ENCODE measurements around the gene THPO.

Gene THPO

GRCh38 chr3:184386047-184386806, 8.2 kb upstream of the THPO start:
- H3K4me3 ChIP-seq (ENCODE audit: low read depth in 1 of 2, low read length in 2 of 2): no peak overlapping the region
- H3K9ac ChIP-seq (ENCODE audit: low read depth in 1 of 2, low read length in 2 of 2): no peak overlapping the region
- H3K4me1 ChIP-seq (ENCODE audit: control insufficient read depth in 1 of 2, insufficient read depth in 2 of 2, low read length in 2 of 2): peaks cover 4 to 7% of the 10 kb centered on the region in 2 donors
- H3K27me3 ChIP-seq (ENCODE audit: control insufficient read depth in 1 of 2, insufficient read depth in 2 of 2, low read length in 2 of 2): peaks cover 17 to 22% of the 10 kb centered on the region in 2 donors
- H3K27ac ChIP-seq (ENCODE audit: low read depth, low read length): no peak overlapping the region
- H3K9me3 ChIP-seq (ENCODE audit: control insufficient read depth in 1 of 2, low read length in 2 of 2): no peaks in the 10 kb centered on the region
- H3K36me3 ChIP-seq (ENCODE audit: control insufficient read depth in 1 of 2, insufficient read depth in 2 of 2, low read length in 2 of 2): no peaks in the 10 kb centered on the region

DNA sequence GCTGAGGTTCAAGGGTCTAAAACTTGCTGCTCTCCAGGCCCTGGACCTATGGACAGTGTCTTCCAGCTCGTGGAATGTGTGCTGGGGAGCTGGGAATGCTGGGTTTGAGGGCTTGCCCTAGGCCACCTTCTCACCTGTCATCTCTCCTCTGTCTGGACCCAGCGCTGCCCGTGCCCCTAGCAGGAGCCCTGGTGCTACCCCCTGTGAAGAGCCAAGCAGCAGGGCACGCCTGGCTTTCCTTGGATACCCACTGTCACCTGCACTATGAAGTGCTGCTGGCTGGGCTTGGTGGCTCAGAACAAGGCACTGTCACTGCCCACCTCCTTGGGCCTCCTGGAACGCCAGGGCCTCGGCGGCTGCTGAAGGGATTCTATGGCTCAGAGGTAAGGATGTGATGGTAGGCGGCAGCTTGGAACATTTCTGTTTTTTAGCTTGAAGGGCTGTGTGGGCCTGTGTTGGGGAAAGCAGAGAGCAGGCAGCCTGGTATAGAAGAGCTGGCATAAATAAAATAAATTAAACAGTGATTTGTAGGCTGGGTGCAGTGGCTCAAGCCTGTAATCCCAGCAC, 6.9 kb upstream of the THPO start:
- H3K9me3 ChIP-seq (ENCODE audit: control insufficient read depth in 1 of 2, low read length in 2 of 2): no peaks in the 10 kb centered on the region
- no peaks in the 10 kb centered on the region for H3K36me3 ChIP-seq (ENCODE audit: control insufficient read depth in 1 of 2, insufficient read depth in 2 of 2, low read length in 2 of 2)
- peaks cover 11 to 13% of the 10 kb centered on the region in 2 donors for H3K4me1 ChIP-seq (ENCODE audit: control insufficient read depth in 1 of 2, insufficient read depth in 2 of 2, low read length in 2 of 2)
- H3K27me3 ChIP-seq (ENCODE audit: control insufficient read depth in 1 of 2, insufficient read depth in 2 of 2, low read length in 2 of 2): peaks cover 25 to 30% of the 10 kb centered on the region in 2 donors
- H3K4me3 ChIP-seq (ENCODE audit: low read depth in 1 of 2, low read length in 2 of 2): no peak overlapping the region
- H3K9ac ChIP-seq (ENCODE audit: low read depth in 1 of 2, low read length in 2 of 2): no peak overlapping the region
- no peak overlapping the region for H3K27ac ChIP-seq (ENCODE audit: low read depth, low read length)

- peaks cover 27 to 30% of the 10 kb centered on the region in 2 donors for H3K27me3 ChIP-seq (ENCODE audit: control insufficient read depth in 1 of 2, insufficient read depth in 2 of 2, low read length in 2 of 2)
- peaks cover 11 to 13% of the 10 kb centered on the region in 2 donors for H3K4me1 ChIP-seq (ENCODE audit: control insufficient read depth in 1 of 2, insufficient read depth in 2 of 2, low read length in 2 of 2)
- H3K36me3 ChIP-seq (ENCODE audit: control insufficient read depth in 1 of 2, insufficient read depth in 2 of 2, low read length in 2 of 2): no peaks in the 10 kb centered on the region
- H3K9me3 ChIP-seq (ENCODE audit: control insufficient read depth in 1 of 2, low read length in 2 of 2): no peaks in the 10 kb centered on the region
- no peak overlapping the region for H3K4me3 ChIP-seq (ENCODE audit: low read depth in 1 of 2, low read length in 2 of 2)
- H3K27ac ChIP-seq (ENCODE audit: low read depth, low read length): no peak overlapping the region
- no peak overlapping the region for H3K9ac ChIP-seq (ENCODE audit: low read depth in 1 of 2, low read length in 2 of 2)
Measured at GRCh38 chr3:184384342-184384741, 6.3 kb upstream of the THPO start.

GRCh38 chr3:184383033-184383740, 5.2 kb upstream of the THPO start:
- H3K9me3 ChIP-seq (ENCODE audit: control insufficient read depth in 1 of 2, low read length in 2 of 2): no peaks in the 10 kb centered on the region
- no peak overlapping the region for H3K4me3 ChIP-seq (ENCODE audit: low read depth in 1 of 2, low read length in 2 of 2)
- H3K27ac ChIP-seq (ENCODE audit: low read depth, low read length): no peak overlapping the region
- H3K4me1 ChIP-seq (ENCODE audit: control insufficient read depth in 1 of 2, insufficient read depth in 2 of 2, low read length in 2 of 2): peaks cover 11 to 19% of the 10 kb centered on the region in 2 donors
- peaks cover 38 to 39% of the 10 kb centered on the region in 2 donors for H3K27me3 ChIP-seq (ENCODE audit: control insufficient read depth in 1 of 2, insufficient read depth in 2 of 2, low read length in 2 of 2)
- no peaks in the 10 kb centered on the region for H3K36me3 ChIP-seq (ENCODE audit: control insufficient read depth in 1 of 2, insufficient read depth in 2 of 2, low read length in 2 of 2)
- no peak overlapping the region for H3K9ac ChIP-seq (ENCODE audit: low read depth in 1 of 2, low read length in 2 of 2)

- Histone ChIP-seq H3K4me1 (ENCODE audit: control insufficient read depth in 1 of 2, insufficient read depth in 2 of 2, low read length in 2 of 2) (peaks cover 18 to 24% of the 10 kb centered on the region in 2 donors), H3K27me3 (ENCODE audit: control insufficient read depth in 1 of 2, insufficient read depth in 2 of 2, low read length in 2 of 2) (peaks cover 41 to 43% of the 10 kb centered on the region in 2 donors), H3K9ac (ENCODE audit: low read depth in 1 of 2, low read length in 2 of 2) (no peak overlapping the region), H3K36me3 (ENCODE audit: control insufficient read depth in 1 of 2, insufficient read depth in 2 of 2, low read length in 2 of 2) (no peaks in the 10 kb centered on the region), H3K9me3 (ENCODE audit: control insufficient read depth in 1 of 2, low read length in 2 of 2) (no peaks in the 10 kb centered on the region), H3K27ac (ENCODE audit: low read depth, low read length) (no peak overlapping the region), H3K4me3 (ENCODE audit: low read depth in 1 of 2, low read length in 2 of 2) (no peak overlapping the region)
Measured at GRCh38 chr3:184382326-184383032, 4.5 kb upstream of the THPO start.

GRCh38 chr3:184381261-184382224, 3.5 kb upstream of the THPO start:
- no peak overlapping the region for H3K27ac ChIP-seq (ENCODE audit: low read depth, low read length)

DNA sequence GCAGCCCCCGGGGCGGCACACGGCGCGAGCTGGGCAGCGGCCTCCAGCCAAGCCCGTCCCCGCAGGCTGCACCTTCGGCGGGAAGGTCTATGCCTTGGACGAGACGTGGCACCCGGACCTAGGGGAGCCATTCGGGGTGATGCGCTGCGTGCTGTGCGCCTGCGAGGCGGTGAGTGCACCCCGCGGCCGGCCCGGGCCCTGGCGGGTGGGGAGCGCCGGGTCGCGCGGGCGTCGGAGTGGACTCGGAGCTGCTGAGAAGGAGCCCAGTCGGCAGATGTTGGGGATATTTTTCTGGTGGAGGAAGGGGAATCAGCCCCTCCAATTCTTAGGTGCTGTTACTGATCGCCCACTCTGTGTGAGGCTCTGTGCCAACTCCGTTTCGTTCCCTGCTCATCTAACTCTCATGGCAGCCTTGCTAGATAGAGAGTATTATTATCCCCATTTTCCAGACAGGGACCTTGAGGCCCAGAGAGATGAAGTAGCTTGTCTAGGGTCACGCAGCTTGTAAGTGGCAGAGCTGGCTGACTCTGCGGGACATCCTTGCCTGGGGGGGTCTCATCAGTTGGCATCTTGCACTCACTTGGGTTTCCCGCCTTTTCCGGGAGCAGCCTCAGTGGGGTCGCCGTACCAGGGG, 2.7 kb upstream of the THPO start:
- Histone ChIP-seq H3K27me3 (ENCODE audit: control insufficient read depth in 1 of 2, insufficient read depth in 2 of 2, low read length in 2 of 2) (peaks cover 52 to 53% of the 10 kb centered on the region in 2 donors), H3K9me3 (ENCODE audit: control insufficient read depth in 1 of 2, low read length in 2 of 2) (no peaks in the 10 kb centered on the region), H3K4me3 (ENCODE audit: low read depth in 1 of 2, low read length in 2 of 2) (peak overlapping the region; percentile 29 to 53), H3K9ac (ENCODE audit: low read depth in 1 of 2, low read length in 2 of 2) (no peak overlapping the region), H3K36me3 (ENCODE audit: control insufficient read depth in 1 of 2, insufficient read depth in 2 of 2, low read length in 2 of 2) (no peaks in the 10 kb centered on the region), H3K4me1 (ENCODE audit: control insufficient read depth in 1 of 2, insufficient read depth in 2 of 2, low read length in 2 of 2) (peaks cover 21 to 24% of the 10 kb centered on the region in 2 donors), H3K27ac (ENCODE audit: low read depth, low read length) (no peak overlapping the region)

More at GRCh38 chr3:184381261-184382224, 3.5 kb upstream of the THPO start:
- Histone ChIP-seq H3K9me3 (ENCODE audit: control insufficient read depth in 1 of 2, low read length in 2 of 2) (no peaks in the 10 kb centered on the region), H3K36me3 (ENCODE audit: control insufficient read depth in 1 of 2, insufficient read depth in 2 of 2, low read length in 2 of 2) (no peaks in the 10 kb centered on the region), H3K9ac (ENCODE audit: low read depth in 1 of 2, low read length in 2 of 2) (no peak overlapping the region), H3K4me1 (ENCODE audit: control insufficient read depth in 1 of 2, insufficient read depth in 2 of 2, low read length in 2 of 2) (peaks cover 21 to 24% of the 10 kb centered on the region in 2 donors), H3K27me3 (ENCODE audit: control insufficient read depth in 1 of 2, insufficient read depth in 2 of 2, low read length in 2 of 2) (peaks cover 46 to 48% of the 10 kb centered on the region in 2 donors), H3K4me3 (ENCODE audit: low read depth in 1 of 2, low read length in 2 of 2) (peak overlapping the region; percentile 29 to 53)

GRCh38 chr3:184380185-184380626, 2.2 kb upstream of the THPO start:
- Histone ChIP-seq H3K27ac (ENCODE audit: low read depth, low read length) (no peak overlapping the region), H3K4me3 (ENCODE audit: low read depth in 1 of 2, low read length in 2 of 2) (peak overlapping the region in 1 of 2 donors; percentile 53), H3K27me3 (ENCODE audit: control insufficient read depth in 1 of 2, insufficient read depth in 2 of 2, low read length in 2 of 2) (peaks cover 53 to 57% of the 10 kb centered on the region in 2 donors), H3K9me3 (ENCODE audit: control insufficient read depth in 1 of 2, low read length in 2 of 2) (no peaks in the 10 kb centered on the region), H3K9ac (ENCODE audit: low read depth in 1 of 2, low read length in 2 of 2) (no peak overlapping the region), H3K36me3 (ENCODE audit: control insufficient read depth in 1 of 2, insufficient read depth in 2 of 2, low read length in 2 of 2) (no peaks in the 10 kb centered on the region), H3K4me1 (ENCODE audit: control insufficient read depth in 1 of 2, insufficient read depth in 2 of 2, low read length in 2 of 2) (peaks cover 21 to 24% of the 10 kb centered on the region in 2 donors)

All from duodenal mucosa (tissue), 2 donors.